ENCODE results near the gene DSP.

DNA sequence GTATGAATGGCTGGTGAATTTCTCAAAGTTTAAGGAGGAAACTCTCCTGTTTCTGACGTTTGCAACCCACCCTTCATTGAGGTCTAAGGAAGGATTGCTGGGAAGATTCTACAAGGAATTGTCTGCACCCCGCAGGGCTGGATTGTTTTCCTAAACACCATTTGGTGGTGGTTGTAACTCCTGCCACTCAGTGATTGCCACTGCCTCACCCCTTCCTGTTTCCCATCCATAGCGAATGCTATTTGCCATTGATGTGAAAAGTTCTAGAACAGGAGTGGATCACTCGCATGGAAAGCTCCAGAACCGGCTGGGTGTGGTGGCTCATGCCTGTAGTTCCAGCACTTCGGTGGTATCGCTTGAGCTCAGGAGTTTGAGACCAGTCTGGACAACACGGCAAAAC lies 8.7 kb upstream of the DSP start:
- TF ChIP-seq, protein P1, sequence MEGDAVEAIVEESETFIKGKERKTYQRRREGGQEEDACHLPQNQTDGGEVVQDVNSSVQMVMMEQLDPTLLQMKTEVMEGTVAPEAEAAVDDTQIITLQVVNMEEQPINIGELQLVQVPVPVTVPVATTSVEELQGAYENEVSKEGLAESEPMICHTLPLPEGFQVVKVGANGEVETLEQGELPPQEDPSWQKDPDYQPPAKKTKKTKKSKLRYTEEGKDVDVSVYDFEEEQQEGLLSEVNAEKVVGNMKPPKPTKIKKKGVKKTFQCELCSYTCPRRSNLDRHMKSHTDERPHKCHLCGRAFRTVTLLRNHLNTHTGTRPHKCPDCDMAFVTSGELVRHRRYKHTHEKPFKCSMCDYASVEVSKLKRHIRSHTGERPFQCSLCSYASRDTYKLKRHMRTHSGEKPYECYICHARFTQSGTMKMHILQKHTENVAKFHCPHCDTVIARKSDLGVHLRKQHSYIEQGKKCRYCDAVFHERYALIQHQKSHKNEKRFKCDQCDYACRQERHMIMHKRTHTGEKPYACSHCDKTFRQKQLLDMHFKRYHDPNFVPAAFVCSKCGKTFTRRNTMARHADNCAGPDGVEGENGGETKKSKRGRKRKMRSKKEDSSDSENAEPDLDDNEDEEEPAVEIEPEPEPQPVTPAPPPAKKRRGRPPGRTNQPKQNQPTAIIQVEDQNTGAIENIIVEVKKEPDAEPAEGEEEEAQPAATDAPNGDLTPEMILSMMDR (IDR thresholded peaks at IDR 0.05) = no peak
- TF ChIP-seq POLR2A (IDR thresholded peaks at IDR 0.05) = no peak
